Activated CD8-positive, alpha-beta memory T cell treated with anti-CD3 and anti-CD28 coated beads, Interleukin-2, amount 50 U/mL, for 24 hours (primary cell): ENCODE data around the gene HOXD9.

Source experiments
- DNase-seq: peaks from one replicate; pipeline ENCODE4 v3.0.0-alpha.2; 2020; ENCODE audit errors: extremely low read depth

HOXD9 gene

GRCh38 chr2:176122683-176123410 lies at the start of gene HOXD9:
HOXD9 (plus strand) TSS chr2:176122719; CDS start chr2:176122769, 50 bp downstream.
- DNase-seq, result no peak

- no peak for DNase-seq
These were observed 49.3 kb upstream of the HOXD9 start for GRCh38 chr2:176072951-176073904.

GRCh38 chr2:176074919-176075425 lies 47.5 kb upstream of the HOXD9 start:
- DNase-seq, result no peak

- no peak for DNase-seq
These were observed 47.0 kb upstream of the HOXD9 start for GRCh38 chr2:176075481-176075880.

- no peak for DNase-seq
These were observed 46.5 kb upstream of the HOXD9 start for GRCh38 chr2:176076063-176076462.

- DNase-seq, result no peak
These were observed 45.7 kb upstream of the HOXD9 start for GRCh38 chr2:176076796-176077195.

GRCh38 chr2:176078541-176079284 lies 43.8 kb upstream of the HOXD9 start:
- no peak for DNase-seq

GRCh38 chr2:176079285-176079830 lies 43.2 kb upstream of the HOXD9 start:
- no peak for DNase-seq

GRCh38 chr2:176079831-176080539 lies 42.5 kb upstream of the HOXD9 start:
- no peak for DNase-seq

GRCh38 chr2:176080540-176081375 lies 41.8 kb upstream of the HOXD9 start:
- no peak for DNase-seq

GRCh38 chr2:176081376-176081836 lies 41.1 kb upstream of the HOXD9 start:
- DNase-seq, result no peak

- DNase-seq, result no peak
These were observed 40.5 kb upstream of the HOXD9 start for GRCh38 chr2:176081837-176082524.

- DNase-seq, result no peak
These were observed 40.0 kb upstream of the HOXD9 start for GRCh38 chr2:176082525-176082823.

GRCh38 chr2:176082824-176083751 lies 39.4 kb upstream of the HOXD9 start:
- DNase-seq, result no peak

GRCh38 chr2:176083796-176084261 lies 38.7 kb upstream of the HOXD9 start, which contains the start of gene EVX2:
EVX2 (minus strand) TSS chr2:176083962; CDS start chr2:176083776, 186 bp downstream.
- no peak for DNase-seq

GRCh38 chr2:176084611-176085119 lies 37.9 kb upstream of the HOXD9 start:
- no peak for DNase-seq

GRCh38 chr2:176085120-176085788 lies 37.3 kb upstream of the HOXD9 start:
- DNase-seq, result no peak
